Measurements from ENCODE around the gene TIGD1. TPM values are rescaled to one million over a fixed set of nuclear protein-coding genes. Genes with fewer than 3 reads are reported as not detected.
A peak's percentile ranks its signal among the peaks of the same experiment; 100 is the strongest.

TIGD1 gene
- polyA plus RNA-seq, 1 donor (not counting 4 experiments of a cell fraction or from before 2014, with no cell fraction given), result 2.3 TPM

- H3K9me3 ChIP-seq (ENCODE audit: control insufficient read depth, low read depth, low read length), result no peaks in the 10 kb centered on the region
- H3K27ac ChIP-seq (ENCODE audit: control insufficient read depth, insufficient read depth, low read length), result peak overlapping the region; percentile 92
- peak overlapping the region; percentile 82 to 93 (median 93) for H3K4me3 ChIP-seq (ENCODE audit: control insufficient read depth in 2 of 3, extremely low read depth in 1 of 3, insufficient read depth in 2 of 3, low read depth in 1 of 3, low read length in 3 of 3)
- H3K9me1 ChIP-seq (ENCODE audit: control insufficient read depth, extremely low read depth, insufficient read depth, low read length), result peaks cover 2% of the 10 kb centered on the region
- peak overlapping the region; percentile 95 for H3K4me2 ChIP-seq (ENCODE audit: control insufficient read depth, extremely low read depth, insufficient read depth, low read depth, low read length)
- DNase-seq (ENCODE audit: low read depth, low spot score) (no peak), FAIRE-seq (no peak)
- H2AFZ ChIP-seq (ENCODE audit: control insufficient read depth, low read length), result no peak overlapping the region
- dilution Hi-C loops (cut with MboI; ENCODE audit: extremely low pct_ligation_motif_present, low sequenced_read_pairs), result no loop called here
- peaks cover 10% of the 10 kb centered on the region for H3K4me1 ChIP-seq (ENCODE audit: control insufficient read depth, extremely low read depth, insufficient read depth, low read length)
- H3K9ac ChIP-seq (ENCODE audit: control insufficient read depth, extremely low read depth, insufficient read depth, low read length), result peak overlapping the region; percentile 97
- no peaks in the 10 kb centered on the region for H3K27me3 ChIP-seq (ENCODE audit: control insufficient read depth, extremely low read depth, insufficient read depth, low read length)
- peaks cover 3% of the 10 kb centered on the region for H4K20me1 ChIP-seq (ENCODE audit: control insufficient read depth, extremely low read depth, insufficient read depth, low read length)
- peaks cover 81% of the 10 kb centered on the region for H3K79me2 ChIP-seq (ENCODE audit: control insufficient read depth, insufficient read depth, low read length)
- peaks cover 13 to 16% of the 10 kb centered on the region in 2 experiments for H3K36me3 ChIP-seq (ENCODE audit: control insufficient read depth in 2 of 2, extremely low read depth in 1 of 2, insufficient read depth in 2 of 2, low read length in 2 of 2)
- TF ChIP-seq EZH2 (IDR thresholded peaks at IDR 0.05; ENCODE audit: low read length) (no peak), CTCF (optimal IDR thresholded peaks at IDR 0.05 in 1 of 3, IDR thresholded peaks at IDR 0.05 in 1 of 3, conservative IDR thresholded peaks at IDR 0.05 in 1 of 3; ENCODE audit: extremely low read depth in 1 of 3, insufficient read depth in 2 of 3, low read length in 3 of 3) (no peak)
Observed at GRCh38 chr2:232551776-232552175, 1.4 kb upstream of the TIGD1 start.

GRCh38 chr2:232551250-232551638 is 887 bp upstream of the TIGD1 start:
- H3K27me3 ChIP-seq (ENCODE audit: control insufficient read depth, extremely low read depth, insufficient read depth, low read length), result no peaks in the 10 kb centered on the region
- FAIRE-seq (no peak), DNase-seq (ENCODE audit: low read depth, low spot score) (no peak)
- peaks cover 10% of the 10 kb centered on the region for H3K4me1 ChIP-seq (ENCODE audit: control insufficient read depth, extremely low read depth, insufficient read depth, low read length)
- H3K4me2 ChIP-seq (ENCODE audit: control insufficient read depth, extremely low read depth, insufficient read depth, low read depth, low read length), result peak overlapping the region; percentile 95
- H3K36me3 ChIP-seq (ENCODE audit: control insufficient read depth in 2 of 2, extremely low read depth in 1 of 2, insufficient read depth in 2 of 2, low read length in 2 of 2), result peaks cover 11 to 12% of the 10 kb centered on the region in 2 experiments
- peak overlapping the region; percentile 82 to 93 (median 93) for H3K4me3 ChIP-seq (ENCODE audit: control insufficient read depth in 2 of 3, extremely low read depth in 1 of 3, insufficient read depth in 2 of 3, low read depth in 1 of 3, low read length in 3 of 3)
- dilution Hi-C loops (cut with MboI; ENCODE audit: extremely low pct_ligation_motif_present, low sequenced_read_pairs), result no loop called here
- peaks cover 77% of the 10 kb centered on the region for H3K79me2 ChIP-seq (ENCODE audit: control insufficient read depth, insufficient read depth, low read length)
- H4K20me1 ChIP-seq (ENCODE audit: control insufficient read depth, extremely low read depth, insufficient read depth, low read length), result peaks cover 3% of the 10 kb centered on the region
- no peaks in the 10 kb centered on the region for H3K9me3 ChIP-seq (ENCODE audit: control insufficient read depth, low read depth, low read length)
- TF ChIP-seq EZH2 (IDR thresholded peaks at IDR 0.05; ENCODE audit: low read length), result no peak
- no peak for TF ChIP-seq CTCF (optimal IDR thresholded peaks at IDR 0.05 in 1 of 3, IDR thresholded peaks at IDR 0.05 in 1 of 3, conservative IDR thresholded peaks at IDR 0.05 in 1 of 3; ENCODE audit: extremely low read depth in 1 of 3, insufficient read depth in 2 of 3, low read length in 3 of 3)
- H3K9ac ChIP-seq (ENCODE audit: control insufficient read depth, extremely low read depth, insufficient read depth, low read length), result peak overlapping the region; percentile 97
- peak overlapping the region; percentile 92 for H3K27ac ChIP-seq (ENCODE audit: control insufficient read depth, insufficient read depth, low read length)
- H2AFZ ChIP-seq (ENCODE audit: control insufficient read depth, low read length), result peak overlapping the region; percentile 15
- peaks cover 2% of the 10 kb centered on the region for H3K9me1 ChIP-seq (ENCODE audit: control insufficient read depth, extremely low read depth, insufficient read depth, low read length)

All from keratinocyte (primary cell).